ENCODE results near the gene RAB7A.

DNA sequence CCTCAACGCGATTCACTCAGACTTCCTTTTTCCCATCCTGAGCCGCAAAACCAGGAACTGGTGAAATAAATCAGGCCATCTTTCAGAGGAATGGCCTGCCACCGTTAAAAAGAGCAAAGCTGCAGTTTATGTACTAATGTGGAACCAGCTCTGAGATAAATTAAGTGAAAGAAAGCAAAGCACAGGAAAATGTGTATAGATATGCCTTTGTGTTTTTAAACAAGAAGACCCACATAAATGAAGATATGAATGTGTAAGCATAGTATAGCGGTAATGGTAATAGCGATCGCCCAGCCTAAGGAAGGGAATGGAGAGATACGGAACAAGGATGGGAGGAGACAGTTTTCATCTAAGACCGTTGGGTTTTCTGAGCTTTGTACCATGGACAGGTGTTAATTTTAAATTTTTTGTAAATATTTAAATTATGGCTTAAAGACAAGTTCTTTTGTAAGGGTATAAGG, 44.6 kb upstream of the RAB7A start:
- no peak for TF ChIP-seq EGR1 (IDR thresholded peaks at IDR 0.05)
- no peak for TF ChIP-seq EP300 (IDR thresholded peaks at IDR 0.05; ENCODE audit: borderline replicate concordance)
- TF ChIP-seq RAD21 (IDR thresholded peaks at IDR 0.05; ENCODE audit: low read depth): no peak
- TF ChIP-seq, protein P1, sequence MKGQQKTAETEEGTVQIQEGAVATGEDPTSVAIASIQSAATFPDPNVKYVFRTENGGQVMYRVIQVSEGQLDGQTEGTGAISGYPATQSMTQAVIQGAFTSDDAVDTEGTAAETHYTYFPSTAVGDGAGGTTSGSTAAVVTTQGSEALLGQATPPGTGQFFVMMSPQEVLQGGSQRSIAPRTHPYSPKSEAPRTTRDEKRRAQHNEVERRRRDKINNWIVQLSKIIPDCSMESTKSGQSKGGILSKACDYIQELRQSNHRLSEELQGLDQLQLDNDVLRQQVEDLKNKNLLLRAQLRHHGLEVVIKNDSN (IDR thresholded peaks at IDR 0.05): no peak
- TF ChIP-seq YY1 (IDR thresholded peaks at IDR 0.05; ENCODE audit: low read depth): no peak
- TF ChIP-seq, protein P2, sequence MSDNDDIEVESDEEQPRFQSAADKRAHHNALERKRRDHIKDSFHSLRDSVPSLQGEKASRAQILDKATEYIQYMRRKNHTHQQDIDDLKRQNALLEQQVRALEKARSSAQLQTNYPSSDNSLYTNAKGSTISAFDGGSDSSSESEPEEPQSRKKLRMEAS (IDR thresholded peaks at IDR 0.05): no peak
